OCI-LY7 (cell line): ENCODE data around the gene OR56A1.

Experiments
- EZH2phosphoT487 ChIP-seq: fragments of 200-600 bp; sonication (generic); IDR thresholded peaks from 2 replicates; pipeline ENCODE4 v1.6.1; 2018; ENCODE audit warnings: low read depth, borderline replicate concordance, mild to moderate bottlenecking, mixed run types, antibody characterized with exemption, low read length, moderate library complexity, mixed read lengths
- TF ChIP-seq, protein P1 (sequence below): fragments of 200-600 bp; sonication (generic); conservative IDR thresholded peaks from 2 replicates; pipeline ENCODE4 v1.5.1; 2014; ENCODE audit warnings: mild to moderate bottlenecking, antibody characterized with exemption, low read length, moderate library complexity, mixed read lengths

DNA sequence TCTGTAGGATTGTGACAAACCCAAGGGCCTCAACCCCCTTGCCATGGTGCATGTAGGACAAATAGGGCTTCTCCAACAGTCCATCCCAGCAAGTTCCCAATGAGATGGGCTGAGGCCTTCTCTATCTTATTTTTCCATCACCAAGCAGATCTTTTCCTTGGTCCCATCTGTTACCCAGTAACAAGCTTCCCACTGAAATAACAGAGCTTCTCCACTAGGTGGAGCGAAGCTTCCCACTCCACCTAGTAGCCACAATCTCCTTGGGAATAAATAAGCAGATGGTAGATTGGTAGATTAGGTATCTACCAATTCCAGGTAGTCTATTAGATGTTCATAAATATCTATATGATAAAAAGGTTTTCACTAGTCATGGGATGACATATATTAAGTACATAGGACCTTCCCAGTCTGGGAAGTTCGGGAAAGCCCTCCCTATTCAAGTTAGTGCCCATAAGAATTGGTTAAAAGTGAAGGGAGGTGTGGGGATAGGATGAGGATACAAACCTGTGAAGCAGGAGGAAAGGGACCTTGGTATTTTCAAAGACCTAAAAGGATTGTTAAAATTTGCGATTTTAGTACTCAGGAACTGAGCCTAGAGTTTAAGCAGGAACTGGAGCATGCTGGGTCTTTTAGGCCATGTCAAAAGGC is 37.8 kb downstream of the OR56A1 start:
- TF ChIP-seq, protein P1, sequence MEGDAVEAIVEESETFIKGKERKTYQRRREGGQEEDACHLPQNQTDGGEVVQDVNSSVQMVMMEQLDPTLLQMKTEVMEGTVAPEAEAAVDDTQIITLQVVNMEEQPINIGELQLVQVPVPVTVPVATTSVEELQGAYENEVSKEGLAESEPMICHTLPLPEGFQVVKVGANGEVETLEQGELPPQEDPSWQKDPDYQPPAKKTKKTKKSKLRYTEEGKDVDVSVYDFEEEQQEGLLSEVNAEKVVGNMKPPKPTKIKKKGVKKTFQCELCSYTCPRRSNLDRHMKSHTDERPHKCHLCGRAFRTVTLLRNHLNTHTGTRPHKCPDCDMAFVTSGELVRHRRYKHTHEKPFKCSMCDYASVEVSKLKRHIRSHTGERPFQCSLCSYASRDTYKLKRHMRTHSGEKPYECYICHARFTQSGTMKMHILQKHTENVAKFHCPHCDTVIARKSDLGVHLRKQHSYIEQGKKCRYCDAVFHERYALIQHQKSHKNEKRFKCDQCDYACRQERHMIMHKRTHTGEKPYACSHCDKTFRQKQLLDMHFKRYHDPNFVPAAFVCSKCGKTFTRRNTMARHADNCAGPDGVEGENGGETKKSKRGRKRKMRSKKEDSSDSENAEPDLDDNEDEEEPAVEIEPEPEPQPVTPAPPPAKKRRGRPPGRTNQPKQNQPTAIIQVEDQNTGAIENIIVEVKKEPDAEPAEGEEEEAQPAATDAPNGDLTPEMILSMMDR, result peak; percentile 80
- TF ChIP-seq EZH2phosphoT487, result no peak
